Activated CD4-positive, alpha-beta T cell treated with anti-CD3 and anti-CD28 coated beads for 1 hour (primary cell): Measurements from ENCODE around the gene RALGDS.
"Not testable (repeated sequence)": the region's sequence is repeated elsewhere in the genome, so short reads cannot be mapped to it uniquely, and the experiment has no call there.

Experiments used
- DNase-seq: peaks from one replicate; pipeline ENCODE4 v3.0.0-alpha.2; 2020

The RALGDS gene

DNA sequence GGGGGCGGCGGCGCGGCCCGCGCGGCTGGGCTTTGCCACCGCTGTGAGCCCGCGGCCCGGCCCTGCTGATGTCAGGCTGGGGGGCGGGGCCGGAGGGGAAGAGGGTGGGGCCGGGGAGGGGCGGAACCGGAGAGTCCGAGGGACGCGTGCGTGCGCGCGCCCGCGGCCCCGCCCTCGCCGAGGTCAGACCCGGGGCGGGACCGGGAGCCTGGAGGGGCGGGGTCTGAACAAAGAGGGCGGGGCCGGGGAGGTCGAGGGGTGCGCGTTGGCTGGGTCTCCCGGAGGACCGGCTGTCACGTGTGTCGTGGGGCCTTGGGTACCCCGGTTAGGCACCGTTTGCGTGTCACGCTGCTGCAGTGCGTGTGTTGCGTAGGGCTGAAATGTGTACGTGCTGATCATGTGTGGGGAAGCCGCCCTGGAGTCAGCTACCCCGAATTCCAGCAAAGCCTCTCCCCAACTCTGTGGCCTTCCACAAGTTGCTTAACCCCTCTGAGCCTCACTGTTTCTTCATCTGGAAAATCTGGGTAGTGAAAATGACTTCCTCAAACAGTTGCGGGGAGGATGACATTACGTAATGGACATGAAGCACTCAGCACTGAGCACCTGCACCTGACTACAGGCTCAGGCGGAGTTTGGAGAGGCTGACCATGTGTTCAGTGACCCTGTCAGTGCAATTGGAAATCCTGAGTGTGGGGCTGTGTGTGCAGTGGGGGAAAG lies at the start of gene RALGDS:
RALGDS (minus strand) TSS at position 43 of the 717 bp plus-strand sequence. CDS start 86 bp downstream, outside the sequence.
- peak; percentile 85 for DNase-seq

DNA sequence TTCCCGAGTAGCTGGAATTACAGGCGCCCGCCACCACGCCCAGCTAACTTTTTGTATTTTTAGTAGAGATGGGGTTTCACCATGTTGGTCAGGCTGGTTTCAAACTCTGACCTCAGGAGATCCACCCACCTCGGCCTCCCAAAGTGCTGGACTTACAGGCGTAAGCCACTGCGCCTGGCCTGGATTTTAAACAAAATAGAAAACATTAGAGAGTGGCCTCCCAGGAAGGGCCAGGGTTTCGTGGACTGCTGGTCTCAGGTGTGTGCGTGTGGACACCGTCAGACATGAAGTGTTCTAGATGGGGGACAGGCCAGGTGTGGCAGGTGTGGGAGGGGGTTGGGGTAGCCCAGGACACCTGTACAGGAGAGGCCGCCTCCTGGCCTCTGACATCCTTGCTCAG lies 49.7 kb upstream of the RALGDS start:
- no peak for DNase-seq

DNA sequence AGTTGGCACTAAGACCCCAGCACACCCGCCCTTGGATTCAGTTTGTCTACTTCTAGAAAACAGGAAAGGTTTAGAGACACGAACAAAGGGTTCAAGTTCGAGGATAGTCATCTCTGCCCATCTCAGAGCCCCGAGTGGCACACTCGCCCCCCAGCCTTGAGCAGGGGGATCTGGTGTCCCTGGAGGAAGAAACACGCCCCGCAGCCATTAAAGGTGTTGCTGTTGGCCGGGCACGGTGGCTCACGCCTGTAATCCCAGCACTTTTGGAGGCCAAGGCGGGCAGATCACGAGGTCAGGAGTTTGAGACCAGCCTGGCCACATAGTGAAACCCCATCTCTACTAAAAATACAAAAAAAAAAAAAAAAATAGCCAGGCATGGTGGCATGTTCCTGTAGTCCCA lies 48.6 kb upstream of the RALGDS start:
- DNase-seq: not testable (repeated sequence)

DNA sequence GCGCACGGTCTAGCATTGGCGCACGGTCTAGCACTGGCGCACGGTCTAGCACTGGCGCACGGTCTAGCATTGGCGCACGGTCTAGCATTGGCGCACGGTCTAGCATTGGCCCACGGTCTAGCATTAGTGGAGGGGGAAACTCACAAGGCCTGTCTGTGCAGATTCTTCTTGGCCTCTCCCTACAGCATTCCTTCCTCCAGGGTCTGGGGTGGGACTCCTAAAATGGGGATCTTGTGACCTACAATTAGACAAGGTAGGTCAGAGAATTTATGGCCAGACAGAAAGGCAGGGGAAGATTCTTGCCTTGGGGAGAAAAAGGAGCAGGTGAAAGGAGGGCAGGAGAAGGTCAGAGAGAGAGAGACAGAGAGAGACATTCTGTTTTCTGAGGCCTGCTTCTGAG lies 48.1 kb upstream of the RALGDS start:
- DNase-seq: no peak

DNA sequence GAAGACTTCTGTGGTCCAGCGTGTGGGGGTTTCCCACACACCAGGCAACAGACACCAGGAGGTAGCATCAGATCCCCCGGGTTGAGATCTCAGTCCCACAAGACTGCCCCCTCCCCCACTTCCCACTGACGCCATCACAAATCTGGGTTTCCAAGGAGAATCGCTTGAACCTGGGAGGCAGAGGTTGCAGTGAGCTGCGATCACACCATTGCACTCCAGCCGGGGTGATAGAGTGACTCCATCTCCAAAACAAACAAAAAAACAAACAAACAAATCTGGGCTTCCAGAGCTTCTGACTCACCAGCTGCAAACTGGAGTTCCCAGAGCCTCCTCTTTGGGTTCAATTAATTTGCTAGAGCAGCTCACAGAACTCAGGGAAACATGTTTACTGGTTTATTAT lies 47.4 kb upstream of the RALGDS start:
- DNase-seq: no peak

DNA sequence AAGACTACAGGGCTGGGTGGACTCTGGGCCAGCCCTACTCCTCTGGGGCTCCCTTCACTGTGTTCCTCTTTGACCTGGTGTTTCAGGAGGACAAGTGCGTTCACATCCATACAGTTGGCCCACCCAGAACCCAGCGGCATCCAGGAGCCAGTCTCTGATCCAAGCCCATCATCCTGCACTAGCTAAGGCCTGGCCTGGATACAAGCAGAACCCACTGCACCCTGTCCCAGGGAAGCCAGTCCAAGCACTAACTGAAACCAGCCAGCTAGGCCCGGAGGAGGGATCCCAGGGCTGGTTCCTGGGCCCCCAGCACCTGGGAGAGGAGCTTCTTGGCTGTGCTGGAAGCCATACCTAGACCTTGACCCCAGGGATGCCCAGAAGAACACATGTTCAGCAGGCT lies 46.7 kb upstream of the RALGDS start:
- no peak for DNase-seq

DNA sequence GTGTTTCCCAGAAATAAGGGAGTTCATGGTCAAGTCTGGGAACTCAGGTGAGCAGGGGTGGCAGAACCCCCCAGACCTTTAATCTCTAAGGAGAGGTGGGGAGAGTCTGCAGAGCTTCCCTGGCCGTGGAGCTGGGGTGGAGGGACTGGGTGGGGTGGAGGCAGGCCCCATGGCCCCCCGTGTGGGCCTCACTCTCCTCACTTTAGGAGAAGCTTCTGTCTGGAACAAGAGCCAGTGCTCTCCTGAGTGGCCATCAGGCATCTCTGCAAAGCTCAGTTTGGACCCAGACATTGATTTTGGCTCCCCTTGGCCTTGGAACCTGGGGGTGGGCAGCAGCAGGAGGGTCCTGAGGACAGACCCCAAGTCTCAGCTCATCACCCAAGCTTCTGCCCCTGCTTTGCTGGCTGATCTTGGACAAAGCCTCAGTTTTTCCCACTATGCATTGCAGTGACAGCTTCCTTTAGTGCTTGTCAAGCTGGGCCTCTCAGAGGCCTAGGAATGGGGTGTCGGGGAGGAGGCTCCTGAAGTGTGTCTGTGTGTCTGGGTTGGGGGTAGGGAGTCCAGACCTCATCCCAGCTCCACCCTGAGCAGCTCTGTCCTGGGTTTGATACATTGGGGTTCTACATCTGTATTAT lies 46.2 kb upstream of the RALGDS start:
- DNase-seq: no peak

DNA sequence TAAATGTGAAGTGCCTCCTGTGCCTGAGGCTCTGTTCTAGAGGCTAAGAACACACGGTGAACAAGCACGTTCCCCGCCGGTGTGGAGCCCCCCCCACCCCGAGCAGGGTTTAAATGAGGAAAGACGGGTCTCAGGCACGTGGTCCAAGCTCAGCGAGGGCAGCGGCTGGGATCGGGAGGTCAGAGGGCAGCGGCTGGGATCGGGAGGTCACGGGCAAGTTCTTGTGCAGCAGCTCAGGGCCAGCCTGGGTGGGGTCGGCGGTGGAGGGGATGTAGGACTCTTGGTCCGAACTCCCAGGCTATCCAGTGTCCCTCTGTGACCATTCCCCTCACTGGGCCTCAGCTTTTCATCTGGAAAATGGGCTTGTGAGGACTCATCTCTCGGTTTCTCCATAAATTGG lies 45.4 kb upstream of the RALGDS start:
- DNase-seq: no peak

DNA sequence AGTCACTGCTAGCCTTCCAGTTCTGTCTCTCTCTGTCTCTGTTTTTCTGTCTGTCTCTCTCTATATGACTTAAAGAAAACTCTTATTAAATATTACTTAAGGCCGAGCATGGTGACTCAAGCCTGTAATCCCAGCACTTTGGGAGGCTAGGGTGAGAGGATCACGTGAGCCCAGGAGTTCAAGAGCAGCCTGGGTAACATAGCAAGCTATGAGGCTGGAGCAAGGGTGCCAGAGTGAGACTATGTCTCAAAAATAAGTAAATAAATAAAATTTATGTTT lies 44.4 kb upstream of the RALGDS start:
- no peak for DNase-seq

DNA sequence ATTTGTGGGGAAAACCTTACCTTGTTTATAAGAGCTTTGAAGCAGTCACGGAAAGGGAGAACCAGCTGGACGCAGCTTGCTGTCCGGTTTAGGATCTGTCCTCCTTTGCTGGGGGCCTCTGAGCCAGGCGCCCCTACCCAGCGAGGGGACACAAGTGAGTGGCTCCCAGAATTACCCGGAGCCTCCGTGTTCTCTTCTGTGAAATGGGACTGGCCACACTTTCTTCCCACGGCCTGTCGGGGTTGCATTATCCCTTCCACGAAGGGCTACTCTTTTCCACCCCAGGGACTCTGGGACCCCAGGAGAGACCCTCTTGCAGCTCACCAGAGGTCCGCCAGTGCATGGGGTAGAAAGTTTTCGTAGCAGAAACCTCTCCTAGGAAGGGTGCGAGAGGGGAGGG lies 43.2 kb upstream of the RALGDS start:
- DNase-seq: no peak

DNA sequence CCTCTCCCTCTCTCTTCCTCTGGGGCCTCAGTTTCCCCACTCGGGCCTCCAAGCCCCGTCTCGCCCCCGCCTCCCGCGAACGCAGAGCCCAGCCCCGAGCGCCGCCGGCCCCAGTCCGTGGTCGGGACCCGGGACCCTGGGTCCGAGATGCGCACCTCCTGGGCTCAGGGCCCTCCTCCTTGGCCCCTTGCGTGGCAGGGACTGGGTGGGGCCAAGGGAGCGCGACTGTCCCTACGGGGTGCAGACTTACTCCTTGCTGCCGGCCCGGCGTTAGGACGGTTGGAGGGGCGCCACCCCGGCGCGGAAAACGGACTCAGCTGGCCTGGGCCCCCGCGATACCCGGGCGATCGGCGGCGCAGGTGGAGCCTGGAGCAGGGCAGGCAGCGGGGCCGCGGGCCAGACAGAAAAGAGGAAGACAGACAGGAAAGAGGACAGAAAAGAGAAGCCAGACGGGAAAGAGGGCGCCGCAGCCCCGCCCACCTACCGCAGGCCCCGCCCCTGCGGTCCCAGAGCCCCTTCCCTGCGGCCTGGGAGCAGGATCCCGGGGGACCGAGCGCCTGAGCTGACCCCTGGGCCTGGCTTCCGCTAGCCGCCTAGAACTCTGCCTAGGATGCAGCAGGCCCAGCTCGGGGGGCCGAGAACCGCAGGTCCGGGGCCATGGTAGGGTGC lies 42.6 kb upstream of the RALGDS start, which contains the start of gene GBGT1:
GBGT1 (minus strand) TSS at position 411 of the 669 bp plus-strand sequence. CDS start 1,502 bp downstream, outside the sequence.
- DNase-seq: no peak

DNA sequence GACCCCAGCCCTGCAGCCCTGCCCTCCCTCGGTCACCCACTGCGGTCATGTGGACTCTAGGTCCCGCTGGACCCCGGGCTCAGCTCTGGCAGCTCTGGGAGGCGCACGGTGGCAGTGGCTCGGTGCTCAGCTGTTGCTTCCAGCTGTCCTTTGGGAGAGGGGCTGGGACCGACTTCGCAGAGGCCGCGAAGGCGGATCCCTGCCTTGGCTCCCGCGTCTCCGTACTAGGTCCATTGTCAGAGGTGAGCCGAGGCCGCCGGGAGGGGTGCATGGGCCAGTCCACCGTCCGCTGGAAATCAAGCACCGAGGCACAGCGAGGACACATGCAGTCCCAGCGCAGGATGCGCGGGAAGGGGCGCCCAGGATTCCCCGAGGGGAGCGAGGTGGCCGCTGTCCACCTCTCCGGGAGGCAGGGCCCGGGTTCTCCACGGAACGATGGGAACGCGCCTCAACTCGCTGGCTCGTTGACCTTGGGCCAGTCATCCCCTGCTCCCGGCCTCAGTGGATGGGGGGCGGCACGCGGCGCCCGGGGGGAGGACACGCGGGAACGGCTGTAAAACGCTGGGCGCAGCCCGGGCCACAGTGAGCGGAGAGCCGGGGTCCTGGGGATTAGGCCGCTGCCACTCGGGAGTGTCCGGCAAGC lies 41.9 kb upstream of the RALGDS start:
- DNase-seq: no peak

DNA sequence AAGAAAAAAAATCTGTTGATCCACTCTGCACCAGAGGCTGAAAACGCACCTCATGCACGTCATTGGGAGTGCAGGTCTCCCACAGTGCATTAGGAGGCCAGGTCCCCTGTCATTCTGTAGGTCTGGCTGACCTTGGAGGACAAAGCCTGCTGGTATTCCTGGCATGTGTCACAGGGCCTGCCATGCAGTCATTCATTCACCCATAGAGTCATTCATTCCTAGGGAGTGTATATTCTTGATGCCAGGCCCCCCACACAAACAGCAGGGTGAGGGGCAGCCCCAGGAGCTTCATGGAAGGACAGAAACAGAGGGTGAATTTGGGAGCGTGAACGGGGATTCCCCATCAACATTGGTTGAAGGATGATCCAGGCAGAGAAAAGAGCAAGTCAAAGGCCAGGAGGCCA lies 40.5 kb upstream of the RALGDS start:
- no peak for DNase-seq

DNA sequence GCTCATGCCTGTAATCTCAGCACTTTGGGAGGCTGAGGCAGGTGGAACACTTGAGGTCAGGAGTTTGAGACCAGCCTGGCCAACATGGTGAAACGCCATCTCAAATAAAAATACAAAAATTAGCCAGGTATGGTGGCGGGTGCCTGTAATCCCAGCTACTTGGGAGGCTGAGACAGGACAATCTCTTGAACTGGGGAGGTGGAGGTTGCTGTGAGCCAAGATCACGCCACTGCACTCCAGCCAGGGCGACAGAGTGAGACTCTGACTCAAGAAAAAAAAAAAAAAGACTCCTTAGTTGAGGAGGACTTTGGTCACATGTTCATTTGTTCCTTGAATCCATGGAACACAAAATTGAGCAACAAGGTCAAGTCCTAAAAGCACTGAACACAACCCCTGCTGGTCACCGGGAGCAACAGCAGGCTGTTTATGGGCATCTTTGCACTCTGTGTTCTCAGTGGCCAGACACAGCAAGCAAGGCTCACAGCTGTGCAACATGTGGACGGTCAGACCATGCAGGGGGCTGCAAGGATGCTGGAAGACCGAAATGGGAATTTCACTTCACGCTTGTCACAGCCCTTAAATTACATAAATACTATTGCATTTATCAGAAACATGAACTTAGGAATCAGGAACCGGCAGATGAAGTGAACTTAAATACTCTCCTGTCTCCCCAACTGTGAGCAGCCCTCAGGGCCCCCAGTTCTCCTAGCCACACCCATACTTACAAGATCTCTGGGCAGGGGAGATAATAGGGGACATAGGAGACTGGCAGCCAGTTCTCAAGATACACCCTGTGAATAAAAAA lies 39.9 kb upstream of the RALGDS start:
- no peak for DNase-seq

DNA sequence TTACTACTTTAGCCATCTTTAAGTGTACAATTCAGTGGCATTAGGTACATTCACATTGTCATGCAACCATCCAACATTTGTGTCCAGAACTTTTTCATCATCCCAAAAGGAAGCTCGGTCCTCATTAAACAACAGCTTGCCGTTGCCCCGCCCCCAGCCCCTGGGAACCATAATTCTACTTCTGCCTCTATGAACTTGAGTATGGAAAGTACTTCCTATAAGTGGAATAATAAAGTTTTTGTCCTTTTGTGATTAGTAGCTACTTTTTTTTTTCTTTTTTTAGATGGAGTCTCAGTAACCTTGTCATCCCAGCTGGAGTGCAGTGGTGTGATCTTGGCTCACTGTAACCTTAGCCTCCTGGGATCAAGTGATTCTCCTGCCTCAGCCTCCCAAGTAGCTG lies 37.7 kb upstream of the RALGDS start:
- no peak for DNase-seq

DNA sequence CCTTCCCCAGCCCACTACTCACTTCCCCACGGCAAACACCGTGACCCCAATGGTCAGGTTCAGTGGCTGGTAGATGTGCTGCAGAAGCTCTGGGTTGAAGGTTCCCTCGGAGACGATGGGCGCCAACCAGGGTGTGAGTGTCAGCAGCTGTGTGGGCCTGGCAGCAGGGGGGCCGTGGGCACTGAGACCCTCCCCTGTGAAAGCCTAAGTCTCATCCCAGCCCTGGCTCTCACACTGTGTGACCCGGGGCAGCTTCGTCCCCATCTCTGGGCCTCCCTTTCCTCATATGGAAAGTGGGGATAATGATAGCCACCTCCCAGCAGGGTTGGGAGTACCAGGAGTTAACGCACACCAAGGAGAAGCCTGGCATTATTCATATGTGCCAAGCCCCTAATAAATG lies 34.1 kb upstream of the RALGDS start:
- DNase-seq: no peak

DNA sequence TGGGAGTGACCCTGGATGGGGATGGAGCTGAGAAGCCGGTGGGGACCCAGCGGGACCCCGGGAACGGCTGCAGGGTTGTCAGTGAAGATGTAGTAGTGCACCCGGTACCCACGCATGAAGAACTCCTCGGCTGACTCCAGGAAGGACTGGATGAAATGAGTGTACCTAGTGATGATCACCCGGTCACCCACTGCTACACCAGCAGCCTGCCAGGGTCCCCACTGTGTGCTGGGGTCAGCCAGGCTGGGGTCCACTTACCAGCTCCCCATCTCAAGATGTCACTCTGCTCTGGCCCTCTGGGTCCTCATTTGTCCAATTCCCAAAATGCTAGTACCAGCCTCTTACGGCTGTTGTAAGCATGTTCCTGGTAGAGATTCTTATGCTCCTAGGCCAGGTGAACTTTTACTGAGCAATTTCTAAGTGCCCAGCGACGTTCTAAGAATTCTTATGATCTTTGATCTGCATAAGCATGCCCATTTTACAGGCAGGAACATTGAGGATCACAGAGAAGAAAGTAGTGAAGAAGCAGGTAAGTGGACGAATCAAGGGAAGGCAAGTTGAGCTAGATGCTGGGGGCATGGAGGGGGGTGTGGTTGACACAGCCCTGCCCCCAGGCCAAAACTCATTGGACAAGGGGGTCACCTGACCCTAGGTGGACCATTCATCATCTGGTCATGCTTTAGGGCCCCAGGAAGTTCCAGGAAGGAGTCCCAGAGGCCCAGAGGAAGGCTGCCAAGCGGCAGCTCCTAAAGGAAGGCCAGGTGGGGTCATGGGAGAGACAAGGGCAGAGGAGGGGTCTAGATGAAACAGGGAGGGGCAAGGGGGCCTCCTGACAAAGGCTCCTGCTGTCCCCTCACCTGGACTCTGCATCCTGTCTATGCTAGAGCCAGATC lies 33.3 kb upstream of the RALGDS start:
- no peak for DNase-seq

DNA sequence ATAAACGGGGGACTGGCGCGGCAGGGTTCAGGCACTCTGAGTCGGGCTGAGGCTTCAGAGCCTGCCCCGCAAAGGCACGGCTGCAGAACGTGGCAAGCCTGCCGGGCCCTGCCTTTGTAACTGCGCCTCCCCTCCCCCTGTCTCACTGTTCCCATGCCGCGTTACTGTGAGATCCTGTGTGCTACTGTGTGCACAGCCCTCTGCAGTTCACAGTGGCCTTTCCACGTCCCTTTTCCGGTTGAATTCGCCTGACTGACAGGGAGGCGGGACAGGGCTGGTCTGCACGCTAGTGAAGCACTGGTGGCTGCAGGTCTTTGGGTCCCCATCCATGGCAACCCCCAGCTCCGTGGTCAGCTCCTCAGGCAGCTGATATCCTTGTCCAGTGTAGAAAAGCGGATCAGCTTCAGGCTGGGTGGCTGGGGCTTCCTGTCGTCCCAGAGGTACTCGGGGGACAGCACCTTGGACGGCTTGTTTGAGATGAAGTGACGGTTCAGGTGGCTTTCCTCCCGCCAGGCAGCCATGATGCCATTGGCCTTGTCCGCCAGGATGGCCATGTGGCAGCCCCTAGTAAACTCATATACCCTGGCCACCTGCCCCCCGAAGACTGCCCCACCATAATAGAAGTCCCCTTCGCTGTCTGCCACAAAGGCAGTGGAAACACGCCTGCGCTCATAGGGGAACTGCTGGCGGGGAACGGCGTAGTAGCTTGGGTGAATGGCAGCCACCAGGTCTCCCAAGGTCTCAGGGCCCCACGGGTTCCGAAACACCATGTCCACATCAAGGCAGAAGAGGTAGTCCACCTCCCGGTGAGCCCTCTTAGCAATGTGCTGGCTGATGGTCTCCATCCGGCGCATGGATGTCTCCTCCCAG lies 32.4 kb upstream of the RALGDS start:
- DNase-seq: no peak

DNA sequence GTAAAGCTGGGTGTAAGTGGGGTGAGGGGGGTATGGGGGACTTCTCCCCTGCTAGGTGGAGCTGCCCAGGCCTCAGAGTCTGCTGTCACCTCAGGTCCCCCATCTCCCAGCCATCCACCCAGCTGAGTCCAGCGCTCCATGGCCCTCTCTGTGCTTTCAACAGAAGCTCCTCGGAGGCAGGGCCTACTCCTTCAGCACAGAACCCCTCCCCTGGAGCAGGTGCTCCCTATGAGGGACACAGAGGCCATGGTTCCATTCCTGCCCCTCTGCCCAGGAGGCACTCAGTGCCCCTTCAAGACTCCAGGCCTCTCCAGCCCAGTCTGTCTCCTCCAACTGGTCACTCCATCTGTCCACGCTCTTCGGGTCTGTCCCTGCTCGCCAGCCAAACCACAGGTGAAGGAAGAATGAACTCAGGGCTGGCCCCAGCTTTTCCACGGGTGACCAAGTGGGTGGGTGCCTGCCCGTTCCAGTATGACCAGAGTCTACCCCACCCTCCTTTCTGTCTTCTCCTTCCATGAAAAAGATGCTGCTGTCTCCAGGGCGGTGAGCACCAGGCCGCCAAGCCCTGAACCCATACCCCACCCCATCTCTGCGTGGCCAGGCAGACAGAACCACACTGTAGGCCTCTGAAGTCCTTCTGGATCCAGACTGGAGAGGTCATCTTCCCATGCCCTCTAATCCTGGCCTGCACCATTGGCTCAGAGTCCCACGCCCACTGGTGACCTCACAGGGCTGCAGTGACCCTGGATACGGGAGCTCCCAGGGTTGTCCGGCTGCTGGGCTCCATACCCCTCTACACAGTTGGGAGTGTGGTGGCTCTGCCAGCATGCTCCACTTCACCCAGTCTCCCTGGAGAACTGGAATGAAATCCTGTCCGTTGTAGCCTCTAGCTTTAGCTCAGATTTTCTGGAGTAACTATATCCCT lies 30.8 kb upstream of the RALGDS start:
- DNase-seq: no peak

DNA sequence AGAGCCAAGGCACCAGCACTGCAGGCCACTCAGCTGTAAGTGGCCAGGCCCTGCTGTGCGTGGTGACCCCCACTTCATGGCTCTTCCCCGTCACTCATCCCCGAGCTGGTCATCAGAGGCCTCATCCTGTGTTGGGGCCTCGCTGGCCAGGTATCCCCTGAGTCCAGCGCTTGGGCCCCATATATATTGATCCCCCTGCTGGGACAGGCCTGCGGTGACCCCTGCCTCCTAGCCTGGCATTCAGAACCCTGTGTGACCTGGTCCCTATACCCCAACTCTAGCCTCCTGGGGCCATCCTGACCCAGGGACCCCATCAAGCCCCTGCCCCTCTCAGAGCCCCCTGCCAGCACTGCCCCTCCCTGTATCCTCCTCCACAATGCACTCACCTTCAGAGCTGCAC lies 30.0 kb upstream of the RALGDS start:
- no peak for DNase-seq
